SU-DHL-6 (cell line): ENCODE measurements around the gene ST14.

Experiments
- EZH2phosphoT487 ChIP-seq: fragments of 200-600 bp; sonication (generic), shearing (Covaris generic); conservative IDR thresholded peaks from 2 replicates; pipeline ENCODE4 v1.6.1; 2018; ENCODE audit warnings: mild to moderate bottlenecking, antibody characterized with exemption, low read length, moderate library complexity, mixed read lengths
- TF ChIP-seq, protein P1 (sequence below): fragments of 200-600 bp; sonication (generic); IDR thresholded peaks from one replicate; pipeline ENCODE4 v1.5.1; 2017; ENCODE audit warnings: antibody characterized with exemption, mild to moderate bottlenecking, low read length, moderate library complexity; ENCODE audit not compliant: insufficient read depth, poor library complexity, severe bottlenecking

- TF ChIP-seq, protein P1, sequence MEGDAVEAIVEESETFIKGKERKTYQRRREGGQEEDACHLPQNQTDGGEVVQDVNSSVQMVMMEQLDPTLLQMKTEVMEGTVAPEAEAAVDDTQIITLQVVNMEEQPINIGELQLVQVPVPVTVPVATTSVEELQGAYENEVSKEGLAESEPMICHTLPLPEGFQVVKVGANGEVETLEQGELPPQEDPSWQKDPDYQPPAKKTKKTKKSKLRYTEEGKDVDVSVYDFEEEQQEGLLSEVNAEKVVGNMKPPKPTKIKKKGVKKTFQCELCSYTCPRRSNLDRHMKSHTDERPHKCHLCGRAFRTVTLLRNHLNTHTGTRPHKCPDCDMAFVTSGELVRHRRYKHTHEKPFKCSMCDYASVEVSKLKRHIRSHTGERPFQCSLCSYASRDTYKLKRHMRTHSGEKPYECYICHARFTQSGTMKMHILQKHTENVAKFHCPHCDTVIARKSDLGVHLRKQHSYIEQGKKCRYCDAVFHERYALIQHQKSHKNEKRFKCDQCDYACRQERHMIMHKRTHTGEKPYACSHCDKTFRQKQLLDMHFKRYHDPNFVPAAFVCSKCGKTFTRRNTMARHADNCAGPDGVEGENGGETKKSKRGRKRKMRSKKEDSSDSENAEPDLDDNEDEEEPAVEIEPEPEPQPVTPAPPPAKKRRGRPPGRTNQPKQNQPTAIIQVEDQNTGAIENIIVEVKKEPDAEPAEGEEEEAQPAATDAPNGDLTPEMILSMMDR: no peak
- TF ChIP-seq EZH2phosphoT487: no peak
These were observed 51.6 kb downstream of the ST14 start for GRCh38 chr11:130211144-130211543.
